GM19463 (cell line): ENCODE measurements around the gene JAZF1.

Source experiments
- ATAC-seq: cut with Tn5 transposase; IDR thresholded peaks from one replicate; pipeline ENCODE4 v1.9.1; 2021; ENCODE audit warnings: mild to moderate bottlenecking, moderate library complexity; ENCODE audit not compliant: unreplicated experiment

The JAZF1 gene

DNA sequence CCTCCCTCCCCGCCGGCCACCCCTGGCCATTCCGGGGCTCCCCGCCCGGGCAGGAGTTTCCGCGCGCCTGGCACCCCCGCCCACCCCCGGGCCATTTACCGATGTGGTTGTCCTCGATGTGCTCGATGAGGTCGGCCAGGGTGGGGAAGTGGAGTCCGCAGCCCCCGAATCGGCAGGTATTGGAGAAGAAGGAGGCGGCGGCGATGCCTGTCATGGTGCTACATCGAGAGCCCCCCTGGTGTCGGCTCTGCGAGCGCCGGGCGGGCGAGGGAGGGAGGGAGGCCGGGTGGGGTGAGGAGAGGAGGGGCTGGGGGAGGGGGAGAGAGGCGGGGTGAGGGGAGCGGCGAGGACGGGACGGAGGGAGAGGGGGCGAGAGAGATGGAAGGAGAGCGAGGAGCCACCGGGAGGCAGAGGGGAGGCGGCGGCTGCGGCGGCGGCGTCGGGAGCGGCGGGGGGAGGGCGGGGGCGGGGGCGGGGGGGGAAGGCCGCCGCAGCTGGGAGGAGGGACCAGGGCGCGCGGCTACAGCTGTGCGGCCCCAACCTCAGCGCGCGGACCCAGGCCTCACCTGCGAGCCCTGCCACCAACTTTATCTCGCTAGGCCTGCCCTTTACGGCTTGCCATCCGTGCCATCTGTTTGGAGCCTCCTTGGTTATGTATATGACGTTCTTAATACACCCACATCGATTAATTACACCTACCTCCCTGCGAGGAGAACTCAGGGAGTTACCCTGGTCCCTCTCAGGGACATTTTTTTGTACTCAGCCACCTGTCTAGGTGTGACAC lies at the start of gene JAZF1:
Gene JAZF1 (minus strand): TSS at position 432 of the 784 bp plus-strand sequence.
- ATAC-seq = no peak

DNA sequence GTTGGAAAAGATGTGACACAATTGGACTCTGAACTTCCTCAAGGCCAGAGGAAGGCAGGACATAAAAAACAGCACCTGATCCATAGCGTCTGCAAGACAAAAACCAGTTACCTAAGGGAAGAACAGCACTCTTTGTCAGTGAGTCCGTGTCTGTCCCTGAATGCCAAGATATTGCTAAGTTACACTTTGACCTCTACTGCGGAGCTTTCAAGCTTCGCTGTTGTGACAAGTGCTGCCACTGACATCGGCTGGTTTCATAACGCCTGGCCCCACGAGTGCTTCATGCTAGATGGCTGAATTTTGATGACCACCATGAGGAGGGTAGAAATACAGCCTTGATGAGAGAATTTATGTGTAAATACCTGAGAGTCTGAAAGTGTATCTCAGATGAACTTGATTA lies 49.7 kb upstream of the JAZF1 start:
- ATAC-seq = no peak

DNA sequence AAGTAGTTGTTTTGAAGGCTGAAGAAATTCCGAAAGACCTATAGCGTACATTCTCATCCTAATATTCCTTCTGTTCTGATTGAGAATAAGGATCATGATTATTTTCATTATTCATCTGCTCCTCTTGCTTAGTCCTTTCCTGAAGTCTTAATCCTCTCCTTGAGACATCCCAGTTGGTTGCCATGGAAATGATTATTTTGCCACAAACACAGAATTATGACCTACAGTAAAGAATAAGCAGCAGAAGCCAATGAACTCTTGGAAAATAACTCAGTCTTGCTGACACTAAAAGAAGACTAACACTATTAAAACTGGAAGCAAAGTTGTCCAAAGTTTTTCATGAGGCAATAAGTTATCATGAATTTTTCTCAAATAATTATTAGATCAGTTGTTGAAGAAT lies 47.8 kb upstream of the JAZF1 start:
- no peak for ATAC-seq

- ATAC-seq = no peak
Measured at GRCh38 chr7:28226003-28226402, 45.4 kb upstream of the JAZF1 start.

- no peak for ATAC-seq
Measured at GRCh38 chr7:28225576-28225975, 45.0 kb upstream of the JAZF1 start.

DNA sequence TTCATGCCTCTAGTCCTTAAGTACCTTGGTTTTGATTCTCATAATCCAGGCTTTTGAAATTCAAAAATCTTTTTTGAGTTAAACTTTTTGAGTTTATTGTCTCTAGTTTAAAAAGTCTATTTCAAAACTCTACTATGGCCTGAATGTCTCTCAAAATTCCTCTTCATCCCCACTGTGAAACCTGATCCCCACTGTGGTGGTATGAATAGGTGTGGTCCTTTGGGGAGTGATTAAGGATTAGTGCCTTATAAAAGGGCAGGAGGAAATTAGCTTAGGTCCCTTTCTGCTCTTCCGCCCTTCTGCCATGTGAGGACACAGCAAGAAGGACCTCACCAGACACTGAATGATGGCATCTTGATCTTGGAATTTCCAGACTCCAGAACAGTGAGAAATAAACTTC lies 44.1 kb upstream of the JAZF1 start:
- no peak for ATAC-seq

DNA sequence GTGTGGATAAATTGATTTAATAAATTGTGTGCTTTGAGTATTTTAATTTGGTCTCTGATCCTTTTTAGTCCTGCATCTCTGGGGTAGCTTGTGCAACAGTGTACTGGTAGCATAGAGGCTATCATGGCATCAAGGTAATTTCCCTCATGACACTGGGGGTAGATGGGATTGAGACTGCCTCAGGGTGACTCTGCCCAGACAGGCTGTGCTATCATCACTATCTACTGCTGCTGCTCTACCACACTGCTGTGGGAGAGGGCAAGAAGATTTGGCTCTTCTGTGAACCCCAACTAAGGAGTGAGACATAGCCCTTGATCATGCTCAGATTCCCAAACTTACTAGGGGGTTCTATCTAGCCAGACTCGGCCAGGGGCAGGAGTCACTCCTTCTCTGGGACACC lies 43.6 kb upstream of the JAZF1 start:
- ATAC-seq = no peak

DNA sequence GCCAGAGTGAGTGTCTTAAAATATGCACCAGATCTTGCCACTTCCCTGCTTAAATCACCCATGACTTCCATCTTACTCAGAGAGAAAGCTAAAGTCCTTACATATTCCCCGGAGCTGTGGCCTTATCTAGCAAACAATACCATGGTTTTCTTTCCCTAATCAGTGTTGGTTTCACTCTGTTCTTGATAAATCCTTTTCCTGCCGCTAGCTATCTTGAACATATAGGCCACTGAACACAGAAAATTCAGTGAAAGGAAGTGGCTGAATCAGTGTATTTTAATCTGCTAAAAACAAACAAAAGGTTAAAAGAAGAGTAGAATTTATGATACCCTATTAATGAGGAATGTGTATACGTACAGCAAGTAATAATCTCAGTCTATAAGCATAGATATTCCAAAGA lies 42.0 kb upstream of the JAZF1 start:
- no peak for ATAC-seq

- no peak for ATAC-seq
Measured at GRCh38 chr7:28219793-28220192, 39.2 kb upstream of the JAZF1 start.

GRCh38 chr7:28217143-28217542 lies 36.5 kb upstream of the JAZF1 start:
- no peak for ATAC-seq

- ATAC-seq = no peak
Measured at GRCh38 chr7:28211006-28211405, 30.4 kb upstream of the JAZF1 start.

GRCh38 chr7:28208506-28208905 lies 27.9 kb upstream of the JAZF1 start:
- ATAC-seq = no peak

- no peak for ATAC-seq
Measured at GRCh38 chr7:28207486-28208158, 27.0 kb upstream of the JAZF1 start.

GRCh38 chr7:28205506-28205905 lies 24.9 kb upstream of the JAZF1 start:
- no peak for ATAC-seq

- no peak for ATAC-seq
Measured at GRCh38 chr7:28203508-28204240, 23.1 kb upstream of the JAZF1 start.

- ATAC-seq = no peak
Measured at GRCh38 chr7:28202222-28202621, 21.6 kb upstream of the JAZF1 start.

DNA sequence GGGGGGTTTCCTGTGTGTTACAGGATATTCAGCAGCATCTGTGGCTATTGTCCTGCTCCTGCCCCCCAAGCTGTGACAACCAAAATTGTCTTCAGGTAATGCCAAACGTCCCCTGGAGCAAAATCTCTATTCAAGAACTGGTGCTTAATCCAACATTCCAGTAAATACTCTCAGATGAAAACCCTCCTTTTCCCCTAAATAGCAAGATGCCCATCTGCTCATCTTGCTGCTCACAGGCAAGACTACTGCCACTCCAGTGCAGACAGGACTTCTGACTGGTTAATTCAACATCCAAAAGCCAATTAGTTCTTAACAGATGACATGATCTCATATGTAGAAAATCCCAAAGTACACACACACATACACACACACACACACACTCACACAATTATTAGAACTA lies 20.5 kb upstream of the JAZF1 start:
- ATAC-seq = no peak

DNA sequence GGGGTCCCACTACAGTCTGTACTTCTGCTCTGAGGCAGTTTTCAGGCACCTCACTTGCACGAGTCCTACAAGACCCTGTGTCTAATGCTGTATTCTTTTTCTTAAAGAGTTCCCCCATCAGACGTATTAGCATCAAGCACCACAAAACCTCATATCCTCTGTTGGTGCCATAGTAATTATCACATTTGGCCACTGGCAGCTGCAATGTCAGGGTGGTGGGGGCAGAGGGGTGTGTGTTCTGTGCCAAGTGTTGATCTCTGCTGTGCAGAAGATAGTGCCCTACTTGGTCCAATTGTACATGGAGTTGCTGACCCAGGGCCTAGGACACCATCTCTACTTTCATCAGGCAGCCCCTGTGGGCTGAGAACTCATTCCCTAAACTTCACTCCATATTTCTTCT lies 20.0 kb upstream of the JAZF1 start:
- no peak for ATAC-seq

- ATAC-seq = no peak
Measured at GRCh38 chr7:28199021-28199510, 18.5 kb upstream of the JAZF1 start.

DNA sequence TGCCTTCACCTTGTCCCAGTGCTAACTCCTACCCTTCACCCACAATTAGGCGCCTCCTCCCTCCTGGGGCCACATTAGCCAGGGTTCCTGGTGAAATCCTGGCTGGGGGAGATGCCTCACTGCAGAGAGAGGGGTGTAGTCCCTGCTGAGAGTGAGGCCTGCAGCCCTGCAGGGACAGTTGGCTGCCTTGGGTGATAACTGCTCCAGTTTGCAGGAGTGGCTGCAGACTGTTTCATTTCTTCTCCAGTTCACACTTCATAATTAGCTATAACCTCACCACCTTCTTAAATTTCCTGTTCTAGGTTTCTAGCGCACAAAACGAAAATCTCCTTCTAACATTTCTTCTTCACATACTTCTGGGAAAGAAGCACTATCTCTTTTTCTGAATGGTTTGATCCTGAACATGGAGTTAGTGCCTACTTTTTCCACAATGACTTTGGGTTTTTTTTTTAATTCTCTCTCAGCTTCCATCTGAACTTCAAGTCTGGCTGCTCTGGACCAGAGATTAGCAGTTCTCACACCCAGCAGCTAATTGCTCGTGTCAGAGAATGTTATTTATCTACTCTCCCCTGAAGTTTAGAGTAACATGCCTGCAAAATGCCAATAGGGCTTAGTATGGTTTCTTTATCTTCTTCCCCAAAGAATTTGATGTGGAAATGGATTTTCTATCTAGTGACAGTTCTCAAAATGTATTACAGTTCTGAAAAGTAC lies 15.5 kb upstream of the JAZF1 start:
- no peak for ATAC-seq
